Spinal cord (tissue), 10 donors: ENCODE results near the gene KCTD6. TPM values are rescaled to one million over a fixed set of nuclear protein-coding genes. Genes with fewer than 3 reads are reported as not detected.

Experiments used
- DNase-seq, 6 donors: peaks; one replicate each; pipeline versions ENCODE4 v3.0.0 to v3.0.0-alpha.2; 2013 to 2015; ENCODE audit warnings: low spot score in 6 of 6, low read depth in 4 of 6
- H3K27ac ChIP-seq: one replicate; pipeline ENCODE4 v1.5.1; 2013; ENCODE audit warnings: low read depth, low read length, control low read depth
- H3K27me3 ChIP-seq: one replicate; pipeline ENCODE4 v1.6.1; 2013; ENCODE audit warnings: low read length; ENCODE audit not compliant: control insufficient read depth, insufficient read depth
- H3K36me3 ChIP-seq: one replicate; pipeline ENCODE4 v1.6.1; 2013; ENCODE audit warnings: low read length; ENCODE audit not compliant: control insufficient read depth, insufficient read depth
- H3K4me1 ChIP-seq: one replicate; pipeline ENCODE4 v1.6.1; 2013; ENCODE audit warnings: low read length; ENCODE audit not compliant: control insufficient read depth, insufficient read depth
- H3K4me3 ChIP-seq: one replicate; pipeline ENCODE4 v1.5.1; 2013; ENCODE audit warnings: low read depth, low read length, control low read depth
- H3K9me3 ChIP-seq: one replicate; pipeline ENCODE4 v1.6.1; 2013; ENCODE audit warnings: low read length; ENCODE audit not compliant: control insufficient read depth, insufficient read depth
- WGBS: methylation state at CpG from one replicate; pipeline ENCODE4 v1.1.5; 2013; ENCODE audit warnings: missing lambda C conversion rate; ENCODE audit not compliant: insufficient coverage; 5-methylcytosine and 5-hydroxymethylcytosine counted together
- polyA plus RNA-seq, 2 donors: library from polyadenylated mRNA; unstranded; fragments of 120-200 nt; gene quantifications; one replicate each; pipeline ENCODE4 v1.2.1, GENCODE V29; 2013; ENCODE audit not compliant: insufficient read length in 2 of 2
- total RNA-seq, 2 donors: library from RNA; depleted of rRNA in 1 of 2; stranded (reverse); fragments of 120-200 nt in 1 of 2; fragments of >200 nt in 1 of 2; gene quantifications; one replicate each; pipeline versions ENCODE4 v1.2.3 to v1.2.4, GENCODE V29; 2013 to 2014
- donor health status: healthy.

The KCTD6 gene
- total and polyA plus RNA-seq, 4 donors = 26.6 to 35.1 (median 32.4) TPM

DNA sequence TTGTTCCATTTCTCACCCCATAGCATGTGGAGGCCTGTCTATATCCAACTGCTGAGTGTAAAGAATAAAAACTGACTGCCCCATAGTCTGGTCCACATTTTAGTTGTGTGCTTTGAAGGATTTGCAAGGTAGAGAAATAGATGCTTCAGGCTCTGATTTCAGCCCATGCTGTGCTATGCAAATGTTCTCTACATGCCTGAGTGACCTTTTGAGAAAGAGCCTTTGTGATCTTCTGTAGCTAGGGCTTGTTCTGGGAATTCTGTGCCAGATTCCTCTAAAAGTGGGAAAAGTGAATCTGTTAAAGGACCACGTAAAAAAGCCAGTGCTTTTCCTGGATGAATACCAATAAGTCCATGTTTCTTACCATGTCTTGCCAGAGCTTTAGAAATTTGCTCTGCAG, 5.2 kb downstream of the KCTD6 start:
- DNase-seq = peak in 3 of 6 donors; percentile 52 to 90 (median 80)
- H3K27ac ChIP-seq = peak overlapping the region; percentile 70
- H3K4me3 ChIP-seq = no peak overlapping the region
- peaks cover 5% of the 10 kb centered on the region for H3K4me1 ChIP-seq
- no CpG with 5 or more reads among the region's 1 CpG for WGBS
- no peaks in the 10 kb centered on the region for H3K27me3 ChIP-seq
- no peaks in the 10 kb centered on the region for H3K36me3 ChIP-seq
- no peaks in the 10 kb centered on the region for H3K9me3 ChIP-seq

DNA sequence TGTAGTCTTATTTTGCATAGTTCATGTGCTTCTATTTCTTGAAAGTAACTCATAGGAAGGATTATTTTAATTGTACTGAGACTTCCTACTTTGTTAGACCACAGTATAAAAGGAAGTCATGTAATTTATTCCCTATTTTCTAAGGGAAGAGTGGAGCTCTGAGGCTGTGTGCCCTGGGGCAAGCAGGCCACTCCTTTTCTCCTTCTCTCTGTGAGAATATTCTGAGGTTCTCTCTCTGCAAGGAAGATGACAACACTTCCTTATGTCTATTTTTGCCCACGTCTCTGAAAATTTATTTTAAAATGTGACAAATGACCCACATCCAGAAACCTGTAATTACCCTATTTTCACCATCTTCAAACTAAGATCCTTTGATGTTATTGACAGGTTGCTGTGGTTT, 11.0 kb downstream of the KCTD6 start:
- WGBS = no CpG with 5 or more reads among the region's 1 CpG
- Histone ChIP-seq H3K36me3 (peaks cover 3% of the 10 kb centered on the region), H3K4me3 (no peak overlapping the region)

DNA sequence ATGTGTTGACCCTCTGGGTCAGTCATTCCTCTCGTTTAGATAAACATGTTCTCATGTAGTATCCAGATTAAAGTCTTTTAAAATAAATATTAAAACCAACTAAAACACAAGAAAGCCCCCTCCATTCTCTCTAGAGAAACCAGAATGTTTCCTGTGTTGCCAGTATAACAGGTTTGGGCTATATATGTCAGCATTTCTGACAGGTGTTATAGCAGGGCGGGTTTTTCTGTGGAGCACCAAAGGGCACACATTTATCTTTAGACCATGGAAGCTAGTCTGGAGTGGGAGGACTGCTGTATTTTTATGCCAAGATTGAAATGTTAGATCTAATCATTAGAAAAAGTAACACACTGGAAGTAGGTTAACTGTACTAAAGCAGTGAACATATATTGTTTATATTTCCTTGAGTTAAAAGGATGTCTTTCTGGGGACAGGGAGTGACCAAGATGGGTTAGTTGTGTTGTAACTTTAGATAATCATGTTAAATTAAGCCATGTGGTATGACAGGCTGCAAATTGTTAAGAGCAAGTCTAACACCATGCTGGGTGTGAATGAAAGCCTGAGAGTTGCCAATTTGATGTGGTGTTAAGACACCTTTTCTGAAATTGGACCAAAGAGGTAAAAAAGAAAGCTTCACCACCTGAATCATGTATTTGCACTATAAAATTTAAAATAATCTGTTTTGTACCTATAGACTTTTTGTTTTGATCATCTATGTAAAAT, 15.6 kb downstream of the KCTD6 start:
- Histone ChIP-seq H3K27ac (no peak overlapping the region), H3K9me3 (no peaks in the 10 kb centered on the region), H3K36me3 (peaks cover 3% of the 10 kb centered on the region), H3K27me3 (no peaks in the 10 kb centered on the region), H3K4me1 (no peaks in the 10 kb centered on the region), H3K4me3 (no peak overlapping the region)
- DNase-seq = peak in 1 of 6 donors; percentile 64
- no CpG with 5 or more reads among the region's 2 CpGs for WGBS

More for the DNA sequence above, 11.0 kb downstream of the KCTD6 start:
- Histone ChIP-seq H3K27ac (no peak overlapping the region), H3K27me3 (no peaks in the 10 kb centered on the region), H3K9me3 (no peaks in the 10 kb centered on the region), H3K4me1 (peaks cover 3% of the 10 kb centered on the region)
- no peak for DNase-seq

DNA sequence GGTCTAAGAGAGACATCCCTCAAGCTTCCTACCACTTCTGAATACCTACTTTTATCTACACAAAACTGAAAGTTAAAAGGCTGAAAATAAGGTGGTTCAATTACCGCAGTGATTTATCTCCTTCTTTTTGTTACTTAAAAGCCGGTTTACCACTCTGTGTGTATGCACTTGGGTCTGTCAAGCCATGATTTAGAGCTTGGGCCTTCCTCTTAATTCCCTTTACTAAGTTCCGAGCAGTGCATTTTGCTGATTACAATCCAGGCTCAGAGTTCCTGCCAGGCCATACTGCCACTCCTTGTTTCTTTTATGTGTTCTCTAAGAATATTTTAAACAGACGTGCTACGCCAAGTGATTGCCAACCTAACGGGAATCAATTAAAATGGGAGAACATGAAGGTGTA, 16.5 kb downstream of the KCTD6 start:
- Histone ChIP-seq H3K27me3 (no peaks in the 10 kb centered on the region), H3K36me3 (peaks cover 3% of the 10 kb centered on the region), H3K27ac (no peak overlapping the region), H3K4me1 (no peaks in the 10 kb centered on the region), H3K9me3 (no peaks in the 10 kb centered on the region), H3K4me3 (no peak overlapping the region)
- DNase-seq = peak in 2 of 6 donors; percentile 39 to 46
- 40% methylated on average over 1 of the region's 6 CpGs for whole genome bisulfite sequencing

DNA sequence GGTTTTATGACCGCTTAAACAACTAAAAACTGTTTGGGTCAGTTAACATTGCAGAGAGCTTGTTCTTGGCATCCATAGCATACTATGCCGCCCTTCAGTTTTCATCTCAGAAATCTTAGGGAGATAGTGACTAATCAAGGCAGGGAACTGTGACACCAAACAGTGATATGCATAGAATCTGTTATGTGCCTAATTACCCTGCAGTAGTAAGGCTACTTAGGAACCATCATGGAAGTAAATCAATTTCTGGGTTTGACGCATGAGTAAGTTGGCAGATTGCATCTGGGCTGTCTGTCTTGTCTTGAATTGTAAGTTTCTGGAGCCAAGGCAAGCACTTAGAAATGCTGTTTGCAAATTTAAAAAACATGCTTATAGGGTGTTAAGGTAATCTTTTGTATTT, 22.5 kb downstream of the KCTD6 start:
- H3K9me3 ChIP-seq = no peaks in the 10 kb centered on the region
- no peaks in the 10 kb centered on the region for H3K4me1 ChIP-seq
- DNase-seq = peak in 2 of 6 donors; percentile 50 to 60
- H3K27ac ChIP-seq = no peak overlapping the region
- H3K36me3 ChIP-seq = no peaks in the 10 kb centered on the region
- no peaks in the 10 kb centered on the region for H3K27me3 ChIP-seq
- no CpG with 5 or more reads among the region's 3 CpGs for WGBS
- no peak overlapping the region for H3K4me3 ChIP-seq

GRCh38 chr3:58518291-58518789, 26.4 kb downstream of the KCTD6 start:
- Histone ChIP-seq H3K27me3 (no peaks in the 10 kb centered on the region), H3K4me1 (peaks cover 19% of the 10 kb centered on the region), H3K4me3 (no peak overlapping the region), H3K36me3 (peaks cover 3% of the 10 kb centered on the region), H3K9me3 (no peaks in the 10 kb centered on the region), H3K27ac (no peak overlapping the region)
- DNase-seq = peak in 2 of 6 donors; percentile 58 to 66
- WGBS = no CpG with 5 or more reads among the region's 3 CpGs

- no peak overlapping the region for H3K27ac ChIP-seq
- 83% methylated on average over 4 of the region's 6 CpGs for WGBS
- peaks cover 3% of the 10 kb centered on the region for H3K36me3 ChIP-seq
- no peaks in the 10 kb centered on the region for H3K9me3 ChIP-seq
- no peaks in the 10 kb centered on the region for H3K27me3 ChIP-seq
- DNase-seq = no peak
- peaks cover 19% of the 10 kb centered on the region for H3K4me1 ChIP-seq
- H3K4me3 ChIP-seq = no peak overlapping the region
These were observed 27.9 kb downstream of the KCTD6 start for GRCh38 chr3:58519668-58520402.

GRCh38 chr3:58520403-58521335, 28.8 kb downstream of the KCTD6 start:
- DNase-seq = no peak
- peaks cover 3% of the 10 kb centered on the region for H3K36me3 ChIP-seq

GRCh38 chr3:58521336-58521670, 29.4 kb downstream of the KCTD6 start:
- Histone ChIP-seq H3K36me3 (peaks cover 3% of the 10 kb centered on the region), H3K27ac (no peak overlapping the region), H3K4me1 (peaks cover 19% of the 10 kb centered on the region), H3K4me3 (no peak overlapping the region), H3K9me3 (no peaks in the 10 kb centered on the region), H3K27me3 (no peaks in the 10 kb centered on the region)
- no peak for DNase-seq
- 84% methylated on average over 3 of the region's 3 CpGs for WGBS

More at GRCh38 chr3:58520403-58521335, 28.8 kb downstream of the KCTD6 start:
- peaks cover 19% of the 10 kb centered on the region for H3K4me1 ChIP-seq
- no peak overlapping the region for H3K27ac ChIP-seq
- no peaks in the 10 kb centered on the region for H3K9me3 ChIP-seq
- WGBS = 53% methylated on average over 6 of the region's 8 CpGs
- no peak overlapping the region for H3K4me3 ChIP-seq
- H3K27me3 ChIP-seq = no peaks in the 10 kb centered on the region
